HEK293 (cell line): Measurements from ENCODE around the gene LCE3A.

Source experiments
- CTCF ChIA-PET: fragments of 350-600 bp; formaldehyde crosslinking; extraction: SDS; loops from one replicate; lab custom pipeline; 2021; ENCODE audit warnings: antibody characterized with exemption; lab: Yijun Ruan, JAX
- POLR2A ChIA-PET: fragments of 300-600 bp; formaldehyde crosslinking; extraction: SDS; loops from one replicate; lab custom pipeline; 2020; ENCODE audit warnings: antibody characterized with exemption, inconsistent platforms; lab: Yijun Ruan, JAX
- H3K27ac ChIP-seq: fragments of 200-500 bp; sonication (Bioruptor generic); 2 replicates; pipeline ENCODE4 v1.5.1; 2014; ENCODE audit warnings: low read depth, low read length, control low read depth, inconsistent platforms; ENCODE audit errors: extremely low read depth
- H3K36me3 ChIP-seq, 2 experiments: fragments of 200-500 bp in 1 of 2; sonication (Bioruptor generic) in 1 of 2; 1 replicate in 1 of 2; 2 replicates in 1 of 2; pipeline ENCODE4 v1.5.1; 2014 to 2017; ENCODE audit warnings: inconsistent platforms in 2 of 2, low read length in 2 of 2; ENCODE audit not compliant: control insufficient read depth in 2 of 2, insufficient read depth in 1 of 2
- H3K4me1 ChIP-seq: fragments of 200-500 bp; sonication (Bioruptor generic); 2 replicates; pipeline ENCODE4 v1.5.1; 2014; ENCODE audit warnings: mild to moderate bottlenecking, low read length, inconsistent platforms; ENCODE audit not compliant: control insufficient read depth, insufficient read depth
- H3K4me3 ChIP-seq: 2 replicates; pipeline ENCODE4 v1.5.1; 2011; ENCODE audit warnings: low read depth, mild to moderate bottlenecking, control low read depth, low read length, moderate library complexity
- H3K9me3 ChIP-seq: fragments of 200-500 bp; sonication (Bioruptor generic); 2 replicates; pipeline ENCODE4 v1.5.1; 2014; ENCODE audit warnings: low read depth, low read length, inconsistent platforms; ENCODE audit not compliant: control insufficient read depth, insufficient read depth
- BCL6B ChIP-seq: fragments of 450-650 bp; formaldehyde crosslinking; IDR thresholded peaks from 2 replicates; pipeline ENCODE4 v1.5.1; 2017; ENCODE audit warnings: missing biosample characterization, missing genetic modification characterization
- KLF10 ChIP-seq: fragments of 450-650 bp; IDR thresholded peaks from 2 replicates; pipeline ENCODE4 v1.5.1; 2018; ENCODE audit warnings: missing biosample characterization, mild to moderate bottlenecking, missing genetic modification characterization
- ZBTB11 ChIP-seq: fragments of 450-650 bp; formaldehyde crosslinking; conservative IDR thresholded peaks from 2 replicates; pipeline ENCODE4 v1.5.1; 2016; ENCODE audit warnings: low read depth, missing biosample characterization, missing genetic modification characterization
- ZBTB49 ChIP-seq: fragments of 450-650 bp; formaldehyde crosslinking; IDR thresholded peaks from 2 replicates; pipeline ENCODE4 v1.5.1; 2016; ENCODE audit warnings: missing biosample characterization, missing genetic modification characterization, low read depth
- ZFP3 ChIP-seq: fragments of 450-650 bp; formaldehyde crosslinking; IDR thresholded peaks from 2 replicates; pipeline ENCODE4 v1.5.1; 2016; ENCODE audit warnings: low read depth, missing biosample characterization, missing genetic modification characterization
- ZNF37A ChIP-seq: fragments of 450-650 bp; IDR thresholded peaks from 2 replicates; pipeline ENCODE4 v1.5.1; 2018; ENCODE audit warnings: missing biosample characterization, missing genetic modification characterization
- ZNF391 ChIP-seq: fragments of 450-650 bp; formaldehyde crosslinking; IDR thresholded peaks from 2 replicates; pipeline ENCODE4 v1.5.1; 2016; ENCODE audit warnings: low read depth, missing biosample characterization, missing genetic modification characterization, borderline replicate concordance
- ZNF555 ChIP-seq: fragments of 450-650 bp; formaldehyde crosslinking; conservative IDR thresholded peaks from 2 replicates; pipeline ENCODE4 v1.5.1; 2017; ENCODE audit warnings: missing biosample characterization, mild to moderate bottlenecking, missing genetic modification characterization, inconsistent platforms
- ZNF645 ChIP-seq: fragments of 450-650 bp; formaldehyde crosslinking; IDR thresholded peaks from 2 replicates; pipeline ENCODE4; 2016; ENCODE audit warnings: missing biosample characterization, missing genetic modification characterization
- ZNF830 ChIP-seq: fragments of 450-650 bp; IDR thresholded peaks from 2 replicates; pipeline ENCODE4 v1.5.0; 2018; ENCODE audit warnings: missing biosample characterization, missing genetic modification characterization, low read depth, mild to moderate bottlenecking, moderate library complexity
- ZNF843 ChIP-seq: fragments of 450-650 bp; formaldehyde crosslinking; IDR thresholded peaks from 2 replicates; pipeline ENCODE4 v1.5.1; 2016; ENCODE audit warnings: missing biosample characterization, missing genetic modification characterization
- TF ChIP-seq, protein P1 (sequence below): fragments of 450-650 bp; formaldehyde crosslinking; IDR thresholded peaks from 2 replicates; pipeline ENCODE4 v1.5.1; 2016; ENCODE audit warnings: missing biosample characterization, missing genetic modification characterization
- TF ChIP-seq, protein P2 (sequence below): fragments of 450-650 bp; formaldehyde crosslinking; IDR thresholded peaks from 2 replicates; pipeline ENCODE4 v1.5.1; 2016; ENCODE audit warnings: missing biosample characterization, missing genetic modification characterization
- TF ChIP-seq, protein P3 (sequence below): IDR thresholded peaks from 2 replicates; pipeline ENCODE4 v1.6.1; 2011; ENCODE audit warnings: mild to moderate bottlenecking, low read depth, low read length, borderline replicate concordance

Gene LCE3A

DNA sequence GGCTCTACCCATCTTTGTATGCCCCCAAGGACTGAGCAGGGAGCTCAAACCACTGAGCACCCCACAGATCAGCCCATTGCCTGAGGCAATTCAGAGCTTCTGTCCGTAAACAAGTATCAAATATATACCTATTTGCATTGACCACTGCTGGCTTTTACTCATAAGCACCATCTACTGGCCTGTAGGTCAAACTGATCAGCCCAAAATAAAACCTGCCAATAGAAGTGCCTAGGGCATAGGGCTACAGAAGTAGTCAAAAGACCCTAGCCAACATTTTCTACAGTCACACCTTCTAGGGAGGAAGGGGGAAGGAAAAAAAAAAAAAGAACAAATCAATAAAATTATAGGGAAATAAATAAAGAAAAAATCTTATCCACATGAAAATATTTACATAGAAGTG is 37.3 kb downstream of the LCE3A start (continued):
- TF ChIP-seq, protein P1, sequence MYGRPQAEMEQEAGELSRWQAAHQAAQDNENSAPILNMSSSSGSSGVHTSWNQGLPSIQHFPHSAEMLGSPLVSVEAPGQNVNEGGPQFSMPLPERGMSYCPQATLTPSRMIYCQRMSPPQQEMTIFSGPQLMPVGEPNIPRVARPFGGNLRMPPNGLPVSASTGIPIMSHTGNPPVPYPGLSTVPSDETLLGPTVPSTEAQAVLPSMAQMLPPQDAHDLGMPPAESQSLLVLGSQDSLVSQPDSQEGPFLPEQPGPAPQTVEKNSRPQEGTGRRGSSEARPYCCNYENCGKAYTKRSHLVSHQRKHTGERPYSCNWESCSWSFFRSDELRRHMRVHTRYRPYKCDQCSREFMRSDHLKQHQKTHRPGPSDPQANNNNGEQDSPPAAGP (tag by site-specific recombination) = no peak
- TF ChIP-seq KLF10 (tag by site-specific recombination) (no peak), ZBTB49 (tag by site-specific recombination) (no peak), ZNF37A (no peak), BCL6B (no peak), ZNF830 (tag by site-specific recombination) (no peak), ZFP3 (no peak), ZNF645 (tag by site-specific recombination) (no peak)
- TF ChIP-seq, protein P2, sequence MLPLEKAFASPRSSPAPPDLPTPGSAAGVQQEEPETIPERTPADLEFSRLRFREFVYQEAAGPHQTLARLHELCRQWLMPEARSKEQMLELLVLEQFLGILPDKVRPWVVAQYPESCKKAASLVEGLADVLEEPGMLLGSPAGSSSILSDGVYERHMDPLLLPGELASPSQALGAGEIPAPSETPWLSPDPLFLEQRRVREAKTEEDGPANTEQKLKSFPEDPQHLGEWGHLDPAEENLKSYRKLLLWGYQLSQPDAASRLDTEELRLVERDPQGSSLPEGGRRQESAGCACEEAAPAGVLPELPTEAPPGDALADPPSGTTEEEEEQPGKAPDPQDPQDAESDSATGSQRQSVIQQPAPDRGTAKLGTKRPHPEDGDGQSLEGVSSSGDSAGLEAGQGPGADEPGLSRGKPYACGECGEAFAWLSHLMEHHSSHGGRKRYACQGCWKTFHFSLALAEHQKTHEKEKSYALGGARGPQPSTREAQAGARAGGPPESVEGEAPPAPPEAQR (tag by site-specific recombination) = no peak
- TF ChIP-seq, protein P3, sequence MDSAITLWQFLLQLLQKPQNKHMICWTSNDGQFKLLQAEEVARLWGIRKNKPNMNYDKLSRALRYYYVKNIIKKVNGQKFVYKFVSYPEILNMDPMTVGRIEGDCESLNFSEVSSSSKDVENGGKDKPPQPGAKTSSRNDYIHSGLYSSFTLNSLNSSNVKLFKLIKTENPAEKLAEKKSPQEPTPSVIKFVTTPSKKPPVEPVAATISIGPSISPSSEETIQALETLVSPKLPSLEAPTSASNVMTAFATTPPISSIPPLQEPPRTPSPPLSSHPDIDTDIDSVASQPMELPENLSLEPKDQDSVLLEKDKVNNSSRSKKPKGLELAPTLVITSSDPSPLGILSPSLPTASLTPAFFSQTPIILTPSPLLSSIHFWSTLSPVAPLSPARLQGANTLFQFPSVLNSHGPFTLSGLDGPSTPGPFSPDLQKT = no peak
- TF ChIP-seq, all 188 proteins: peak for 0

- Histone ChIP-seq H3K9me3 (no peaks in the 10 kb centered on the region), H3K36me3 (no peaks in the 10 kb centered on the region), H3K27ac (no peak overlapping the region), H3K4me3 (no peak overlapping the region), H3K4me1 (no peaks in the 10 kb centered on the region)
- ChIA-PET CTCF (no interaction called here), POLR2A (no interaction called here)
- TF ChIP-seq ZNF391 (tag by site-specific recombination) (no peak), ZNF555 (tag by site-specific recombination) (no peak), BCL6B (no peak), ZNF843 (no peak), ZBTB11 (tag by site-specific recombination) (no peak)
These were observed 40.3 kb downstream of the LCE3A start for GRCh38 chr1:152582647-152583046.
